Kidney epithelial cell (primary cell): ENCODE results near the gene FGF2. TPM values are rescaled to one million over a fixed set of nuclear protein-coding genes. Genes with fewer than 3 reads are reported as not detected.

ENCODE experiments used
- DNase-seq: peaks from one replicate; pipeline ENCODE4 v3.0.0-alpha.2; 2010; ENCODE audit warnings: low read depth
- H3K27me3 ChIP-seq: 2 replicates; pipeline ENCODE4 v1.6.0; 2011; ENCODE audit warnings: low read length; ENCODE audit not compliant: control insufficient read depth, insufficient read depth
- H3K36me3 ChIP-seq: 2 replicates; pipeline ENCODE4 v1.5.1; 2011; ENCODE audit warnings: low read length; ENCODE audit not compliant: control insufficient read depth, insufficient read depth
- H3K4me3 ChIP-seq: 2 replicates; pipeline ENCODE4 v1.5.1; 2011; ENCODE audit warnings: low read depth, mild to moderate bottlenecking, control low read depth, low read length
- total RNA-seq: library from RNA; depleted of rRNA; stranded (reverse); fragments of >200 nt; gene quantifications from 2 replicates; pipeline ENCODE4 v1.2.3, GENCODE V29; 2015
- TF ChIP-seq, protein P1 (sequence below): IDR thresholded peaks from 2 replicates; pipeline ENCODE4 v1.5.1; 2011; ENCODE audit warnings: mild to moderate bottlenecking, moderate library complexity, low read length, control low read depth, inconsistent platforms; ENCODE audit not compliant: insufficient read depth, poor library complexity, severe bottlenecking

Gene FGF2
- 29.1 and 29.4 TPM in 2 replicates for total RNA-seq

GRCh38 chr4:122826553-122827257, at the start of gene FGF2:
Gene FGF2, plus strand, starts transcription at chr4:122826831. Its CDS starts 344 bp downstream, at chr4:122827175.
- Histone ChIP-seq H3K4me3 (peak within 1 kb of the TSS; percentile 80), H3K27me3 (no peaks in the 10 kb centered on the region), H3K36me3 (no peaks in the 10 kb centered on the region)
- TF ChIP-seq, protein P1, sequence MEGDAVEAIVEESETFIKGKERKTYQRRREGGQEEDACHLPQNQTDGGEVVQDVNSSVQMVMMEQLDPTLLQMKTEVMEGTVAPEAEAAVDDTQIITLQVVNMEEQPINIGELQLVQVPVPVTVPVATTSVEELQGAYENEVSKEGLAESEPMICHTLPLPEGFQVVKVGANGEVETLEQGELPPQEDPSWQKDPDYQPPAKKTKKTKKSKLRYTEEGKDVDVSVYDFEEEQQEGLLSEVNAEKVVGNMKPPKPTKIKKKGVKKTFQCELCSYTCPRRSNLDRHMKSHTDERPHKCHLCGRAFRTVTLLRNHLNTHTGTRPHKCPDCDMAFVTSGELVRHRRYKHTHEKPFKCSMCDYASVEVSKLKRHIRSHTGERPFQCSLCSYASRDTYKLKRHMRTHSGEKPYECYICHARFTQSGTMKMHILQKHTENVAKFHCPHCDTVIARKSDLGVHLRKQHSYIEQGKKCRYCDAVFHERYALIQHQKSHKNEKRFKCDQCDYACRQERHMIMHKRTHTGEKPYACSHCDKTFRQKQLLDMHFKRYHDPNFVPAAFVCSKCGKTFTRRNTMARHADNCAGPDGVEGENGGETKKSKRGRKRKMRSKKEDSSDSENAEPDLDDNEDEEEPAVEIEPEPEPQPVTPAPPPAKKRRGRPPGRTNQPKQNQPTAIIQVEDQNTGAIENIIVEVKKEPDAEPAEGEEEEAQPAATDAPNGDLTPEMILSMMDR: no peak
- DNase-seq: no peak

GRCh38 chr4:122776916-122777315, 49.7 kb upstream of the FGF2 start:
- Histone ChIP-seq H3K4me3 (no peak overlapping the region), H3K27me3 (no peaks in the 10 kb centered on the region), H3K36me3 (no peaks in the 10 kb centered on the region)
- no peak for DNase-seq
- TF ChIP-seq, protein P1: no peak

GRCh38 chr4:122777846-122778673, 48.6 kb upstream of the FGF2 start:
- Histone ChIP-seq H3K4me3 (no peak overlapping the region), H3K27me3 (no peaks in the 10 kb centered on the region), H3K36me3 (no peaks in the 10 kb centered on the region)
- TF ChIP-seq, protein P1: no peak
- DNase-seq: no peak

- Histone ChIP-seq H3K36me3 (no peaks in the 10 kb centered on the region), H3K4me3 (no peak overlapping the region), H3K27me3 (no peaks in the 10 kb centered on the region)
- no peak for DNase-seq
- TF ChIP-seq, protein P1: no peak
Observed at GRCh38 chr4:122781486-122781885, 45.1 kb upstream of the FGF2 start.

DNA sequence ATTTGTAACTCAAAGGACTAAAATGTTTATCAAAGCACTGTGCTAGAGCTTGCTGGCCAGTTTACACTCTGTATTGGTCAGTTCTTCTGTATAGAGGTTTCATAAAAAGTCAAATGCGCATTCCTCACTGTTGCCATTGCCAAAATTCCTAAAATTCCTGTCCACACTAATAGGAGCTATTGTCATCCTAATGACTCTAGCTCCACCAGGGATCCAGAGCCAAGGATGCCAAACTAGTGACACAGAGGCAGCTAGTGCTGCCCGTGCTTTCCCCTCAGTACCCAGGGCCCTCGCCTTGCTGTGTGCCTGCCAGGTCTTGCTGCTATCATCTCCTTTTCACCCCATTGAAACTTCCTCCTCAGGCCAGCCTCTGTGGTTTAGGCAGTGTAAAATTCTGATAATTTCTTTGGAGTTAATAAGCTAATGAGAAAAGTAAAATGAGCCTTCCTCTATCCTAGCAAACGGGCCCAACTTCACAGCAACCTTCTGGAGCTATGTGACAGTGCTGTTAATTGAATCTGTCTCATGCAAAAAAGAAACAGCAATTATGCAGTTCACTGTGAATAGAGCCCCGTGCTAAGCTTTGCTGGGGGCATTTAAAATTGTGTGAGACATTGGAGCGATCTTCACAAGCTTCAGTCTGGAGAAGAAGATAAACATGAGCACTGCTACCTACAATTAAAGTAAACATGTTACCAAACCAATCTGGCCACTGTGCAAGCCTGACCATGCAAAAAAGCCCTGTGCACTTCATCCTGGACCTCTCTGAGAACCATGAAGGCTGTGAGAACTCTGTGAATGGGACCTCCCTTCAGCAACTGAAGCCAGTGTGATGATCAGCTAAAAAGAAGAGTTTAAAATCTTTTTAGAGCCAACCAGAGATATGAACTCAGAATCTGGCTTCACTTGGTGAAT, 43.1 kb upstream of the FGF2 start:
- TF ChIP-seq, protein P1: no peak
- peak; percentile 86 for DNase-seq
- H3K27me3 ChIP-seq: no peaks in the 10 kb centered on the region
- no peak overlapping the region for H3K4me3 ChIP-seq
- H3K36me3 ChIP-seq: no peaks in the 10 kb centered on the region
